Measurements from ENCODE around the gene TEX51. TPM values are rescaled to one million over a fixed set of nuclear protein-coding genes. Genes with fewer than 3 reads are reported as not detected.

Gene TEX51
- polyA plus RNA-seq, 6 donors from 2014 or later, result not detected

DNA sequence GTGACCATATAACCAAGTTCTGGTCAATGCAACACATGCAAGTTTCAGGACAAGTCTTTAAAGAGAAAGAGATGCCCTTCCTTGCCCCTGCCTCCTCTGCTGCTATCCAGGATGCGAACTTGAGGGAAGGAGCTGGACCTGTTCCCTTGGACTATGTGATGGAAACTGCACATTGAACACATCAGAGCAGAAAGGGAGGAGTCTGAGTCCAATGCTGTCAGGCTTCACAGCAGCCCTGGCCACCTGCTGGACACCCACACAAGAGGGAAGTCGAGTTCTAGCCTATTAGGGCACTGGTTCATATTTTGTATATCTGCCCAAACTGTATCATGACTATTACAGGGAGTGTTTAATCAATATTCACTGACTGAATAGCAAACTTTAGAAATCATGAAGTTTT lies 38.3 kb upstream of the TEX51 start:
- DNase-seq, result no peak
- peaks cover 0 to 11% (median 0%) of the 10 kb centered on the region in 3 donors for H3K4me1 Mint-ChIP-seq
- no peak overlapping the region for H3K4me3 Mint-ChIP-seq
- peaks cover 0 to 5% (median 0%) of the 10 kb centered on the region in 7 donors for H3K9me3 Mint-ChIP-seq
- H3K27me3 Mint-ChIP-seq, result peaks cover 16 to 35% (median 18%) of the 10 kb centered on the region in 3 donors
- no peak for ATAC-seq (ENCODE audit: low read depth in 2 of 2)
- no peak overlapping the region for H3K27ac Mint-ChIP-seq
- no peaks in the 10 kb centered on the region for H3K36me3 Mint-ChIP-seq

DNA sequence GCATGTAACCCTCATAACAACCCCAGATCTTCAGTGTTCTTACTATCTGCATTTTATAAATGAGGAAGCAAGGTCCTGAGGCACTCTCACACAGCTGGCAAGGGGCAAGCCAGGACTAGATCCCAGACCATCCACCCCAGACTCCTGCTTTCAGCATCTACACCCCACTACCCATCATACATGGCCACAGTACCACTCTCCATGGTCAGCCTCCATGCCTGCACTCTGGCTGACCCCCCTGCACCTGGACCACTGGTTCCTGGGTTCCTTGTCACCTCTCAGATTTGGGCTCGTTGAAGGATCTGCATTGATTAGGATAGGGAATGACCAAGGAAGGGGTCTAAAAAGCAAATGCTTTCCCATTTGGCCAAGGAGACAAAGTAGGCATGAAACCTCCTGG lies 36.0 kb upstream of the TEX51 start:
- H3K27me3 Mint-ChIP-seq, result peaks cover 18 to 41% (median 18%) of the 10 kb centered on the region in 3 donors
- DNase-seq, result no peak
- H3K9me3 Mint-ChIP-seq, result peaks cover 3 to 29% (median 17%) of the 10 kb centered on the region in 7 donors
- no peak for ATAC-seq (ENCODE audit: low read depth in 2 of 2)
- H3K27ac Mint-ChIP-seq, result no peak overlapping the region
- no peaks in the 10 kb centered on the region for H3K36me3 Mint-ChIP-seq
- no peak overlapping the region for H3K4me3 Mint-ChIP-seq
- peaks cover 0 to 11% (median 0%) of the 10 kb centered on the region in 3 donors for H3K4me1 Mint-ChIP-seq

DNA sequence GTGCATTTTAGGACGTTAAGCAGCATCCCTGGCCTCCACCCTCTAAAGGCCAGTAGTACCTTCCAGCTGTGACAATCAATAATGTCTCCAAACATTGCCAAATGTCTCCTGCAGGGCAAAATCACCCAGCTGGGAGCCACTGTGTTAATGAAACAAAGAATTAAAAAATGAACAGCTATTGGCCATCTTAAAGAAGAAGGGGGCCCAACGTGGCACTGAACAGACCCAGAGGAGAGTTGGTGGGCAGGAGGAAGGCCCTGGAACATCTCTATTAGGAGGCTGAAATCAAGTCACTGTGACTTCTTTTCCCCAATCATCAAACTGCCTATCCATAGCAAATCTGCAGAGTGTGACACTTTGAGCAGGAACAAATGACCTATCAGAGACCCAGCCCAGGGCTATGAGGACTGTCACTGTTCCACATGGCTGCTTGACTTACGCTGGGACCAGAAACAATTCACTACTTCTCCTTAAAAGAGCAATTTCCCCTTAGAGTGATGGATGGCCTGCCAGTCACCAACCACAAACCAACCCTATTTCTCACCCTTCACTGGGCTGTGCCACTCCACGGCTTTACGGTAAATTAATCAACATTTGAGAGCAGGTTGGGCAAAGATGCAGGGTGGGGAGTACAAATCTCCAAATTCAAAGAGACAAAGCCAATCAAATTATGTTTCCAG lies 35.2 kb upstream of the TEX51 start:
- Mint-ChIP-seq H3K9me3 (peaks cover 4 to 34% (median 19%) of the 10 kb centered on the region in 7 donors), H3K4me3 (no peak overlapping the region), H3K27ac (no peak overlapping the region), H3K27me3 (peaks cover 13 to 37% (median 18%) of the 10 kb centered on the region in 3 donors), H3K36me3 (no peaks in the 10 kb centered on the region), H3K4me1 (peaks cover 0 to 8% (median 0%) of the 10 kb centered on the region in 3 donors)
- ATAC-seq (ENCODE audit: low read depth in 2 of 2) (no peak), DNase-seq (no peak)

DNA sequence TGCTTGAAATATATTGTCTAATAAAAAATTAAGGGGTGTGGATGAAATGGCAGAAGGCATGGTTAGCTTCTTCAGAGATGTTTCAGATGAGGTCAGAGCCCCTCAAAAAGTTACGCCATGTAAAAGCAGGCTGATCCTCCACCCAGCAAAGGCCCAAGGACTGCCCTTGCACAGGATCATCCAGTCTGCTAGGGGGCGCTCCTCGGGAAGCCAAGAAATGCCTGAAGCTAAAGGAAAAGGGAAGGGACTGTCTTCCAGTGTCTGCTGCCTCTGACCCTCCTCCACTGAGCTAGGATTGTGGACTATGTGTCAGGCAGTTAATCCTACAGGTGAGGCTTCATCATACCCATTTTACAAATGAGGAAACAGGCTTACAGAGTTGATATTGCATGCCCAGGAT lies 33.8 kb upstream of the TEX51 start:
- DNase-seq (no peak), ATAC-seq (ENCODE audit: low read depth in 2 of 2) (no peak)
- Mint-ChIP-seq H3K27me3 (peaks cover 0 to 27% (median 13%) of the 10 kb centered on the region in 3 donors), H3K9me3 (peaks cover 4 to 34% (median 20%) of the 10 kb centered on the region in 7 donors), H3K27ac (no peak overlapping the region), H3K4me3 (no peak overlapping the region), H3K36me3 (no peaks in the 10 kb centered on the region), H3K4me1 (peaks cover 0 to 8% (median 0%) of the 10 kb centered on the region in 3 donors)

DNA sequence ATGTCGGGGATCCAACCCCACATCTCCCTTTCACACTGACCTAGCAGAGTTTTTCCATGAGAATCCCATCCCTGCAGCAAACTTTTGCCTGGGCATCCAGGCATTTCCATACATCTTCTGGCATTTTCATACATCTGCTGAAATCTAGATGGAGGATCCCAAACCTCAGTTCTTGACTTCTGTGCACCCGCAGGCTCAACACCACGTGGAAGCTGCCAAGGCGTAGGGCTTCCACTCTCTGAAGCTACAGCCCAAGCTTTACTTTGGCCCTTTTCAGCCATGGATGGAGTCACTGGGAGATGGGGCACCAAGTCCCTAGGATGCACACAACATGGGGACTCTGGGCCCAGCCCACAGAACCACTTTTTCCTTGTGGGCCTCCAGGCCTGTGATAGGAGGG lies 32.2 kb upstream of the TEX51 start:
- no peak for DNase-seq
- Mint-ChIP-seq H3K27ac (no peak overlapping the region), H3K36me3 (no peaks in the 10 kb centered on the region), H3K4me1 (peaks cover 0 to 8% (median 0%) of the 10 kb centered on the region in 3 donors), H3K4me3 (no peak overlapping the region), H3K27me3 (peaks cover 0 to 26% (median 8%) of the 10 kb centered on the region in 3 donors), H3K9me3 (peaks cover 4 to 34% (median 20%) of the 10 kb centered on the region in 7 donors)
- ATAC-seq (ENCODE audit: low read depth in 2 of 2), result no peak

DNA sequence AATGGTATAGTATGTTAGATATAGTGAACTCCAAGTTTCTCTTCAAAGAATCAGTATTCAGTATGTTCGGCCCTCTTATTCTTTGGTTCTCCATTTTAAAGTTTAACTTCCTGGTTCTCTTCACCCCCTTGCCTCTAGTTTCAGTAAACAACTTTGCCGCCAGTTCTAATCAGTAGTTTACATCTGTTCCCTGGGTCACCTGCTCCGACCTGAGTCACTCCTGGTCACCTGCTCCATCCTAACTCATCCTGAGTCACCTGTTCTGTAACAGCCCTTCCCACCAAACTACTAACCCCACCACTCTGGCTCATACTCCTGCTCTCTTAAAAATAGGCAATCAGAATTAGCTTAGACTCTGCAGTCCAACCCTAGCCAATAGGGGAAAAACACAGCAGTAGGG lies 23.7 kb upstream of the TEX51 start:
- DNase-seq (no peak), ATAC-seq (ENCODE audit: low read depth in 2 of 2) (no peak)
- Mint-ChIP-seq H3K9me3 (peaks cover 10 to 37% (median 21%) of the 10 kb centered on the region in 7 donors), H3K4me3 (no peak overlapping the region), H3K27ac (no peak overlapping the region), H3K27me3 (no peaks in the 10 kb centered on the region), H3K36me3 (peaks cover 13% of the 10 kb centered on the region in 2 donors), H3K4me1 (no peaks in the 10 kb centered on the region)

DNA sequence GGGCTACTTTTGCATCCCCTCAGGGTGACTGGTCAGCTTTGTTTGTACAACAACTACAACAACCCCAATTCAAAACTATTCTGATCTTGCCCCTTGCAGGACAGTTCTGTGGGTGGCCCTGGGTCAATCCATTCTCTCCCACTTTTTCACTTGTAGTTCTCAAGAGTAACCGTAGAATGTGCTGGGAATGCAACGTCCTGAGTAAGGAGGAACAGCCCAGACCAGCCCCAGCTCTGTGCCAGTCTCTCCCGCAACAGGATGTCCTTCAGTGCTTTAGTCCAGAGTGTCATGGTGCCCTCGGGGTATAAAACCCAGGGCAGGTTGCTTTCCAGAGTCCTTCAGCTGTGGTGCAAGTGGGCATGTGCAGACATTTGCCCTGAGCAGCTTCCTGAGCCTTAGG lies 22.1 kb upstream of the TEX51 start:
- Mint-ChIP-seq H3K27me3 (no peaks in the 10 kb centered on the region), H3K9me3 (peaks cover 10 to 36% (median 21%) of the 10 kb centered on the region in 7 donors), H3K4me3 (peak overlapping the region in 1 of 8 donors; percentile 20), H3K27ac (no peak overlapping the region), H3K4me1 (no peaks in the 10 kb centered on the region), H3K36me3 (peaks cover 13% of the 10 kb centered on the region in 2 donors)
- DNase-seq (no peak), ATAC-seq (ENCODE audit: low read depth in 2 of 2) (no peak)

DNA sequence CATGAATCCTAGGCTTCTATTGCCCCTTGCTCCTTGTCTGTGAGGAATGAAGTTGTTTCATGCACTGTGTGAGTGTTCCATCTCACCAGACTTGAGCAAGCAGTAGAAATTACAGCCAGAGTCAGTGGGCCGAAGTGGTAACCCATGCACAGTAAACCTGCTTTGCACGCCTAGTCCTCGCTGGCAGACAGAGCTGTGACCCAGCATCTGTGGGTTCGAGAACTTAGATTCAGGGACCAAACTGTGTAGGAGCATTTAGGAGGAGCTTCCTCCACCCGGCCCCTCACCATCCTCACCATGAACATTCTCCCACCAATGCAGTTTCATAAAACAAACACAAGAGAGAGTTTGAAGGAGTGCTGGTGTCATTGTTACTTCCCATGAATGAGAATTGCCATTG lies 21.6 kb upstream of the TEX51 start:
- Mint-ChIP-seq H3K4me1 (no peaks in the 10 kb centered on the region), H3K36me3 (peaks cover 13% of the 10 kb centered on the region in 2 donors), H3K27me3 (no peaks in the 10 kb centered on the region), H3K4me3 (no peak overlapping the region), H3K27ac (no peak overlapping the region), H3K9me3 (peaks cover 10 to 36% (median 21%) of the 10 kb centered on the region in 7 donors)
- ATAC-seq (ENCODE audit: low read depth in 2 of 2) (no peak), DNase-seq (no peak)

DNA sequence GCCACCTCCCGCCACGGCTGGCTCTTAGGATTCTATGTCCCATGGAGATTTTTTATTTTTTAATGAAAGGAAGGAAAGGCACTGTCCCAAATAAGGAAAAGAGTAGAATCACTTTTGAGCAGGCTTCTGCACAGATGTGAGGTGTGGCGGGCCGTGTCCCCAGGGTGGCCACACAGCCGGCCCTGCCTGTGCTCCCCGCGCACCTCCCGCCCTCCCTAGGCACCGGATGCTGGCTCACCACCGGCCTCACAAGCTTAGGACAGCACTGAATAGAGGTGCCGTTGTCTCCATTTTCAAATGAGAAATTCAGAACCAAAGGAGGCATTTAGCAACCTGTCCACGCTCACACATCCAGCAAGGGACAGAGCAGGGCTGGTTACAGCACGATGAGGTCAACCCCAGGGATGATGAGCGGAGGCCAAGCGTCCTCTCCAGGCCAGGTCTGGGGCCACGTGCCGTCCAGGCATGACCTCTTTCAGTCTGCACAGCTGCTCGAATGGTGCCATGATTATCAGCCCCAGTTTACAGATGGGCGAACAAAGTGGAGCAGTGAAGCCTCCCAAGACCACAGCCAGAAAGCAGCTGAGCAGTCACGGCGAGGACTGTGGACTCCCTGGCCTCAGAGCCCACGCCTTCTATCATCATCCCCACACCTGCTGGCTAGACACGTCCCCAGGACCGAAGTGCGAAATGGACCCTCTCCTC lies 20.7 kb upstream of the TEX51 start:
- H3K4me1 Mint-ChIP-seq, result no peaks in the 10 kb centered on the region
- peaks cover 0 to 4% (median 3%) of the 10 kb centered on the region in 3 donors for H3K27me3 Mint-ChIP-seq
- no peak for ATAC-seq (ENCODE audit: low read depth in 2 of 2)
- no peak overlapping the region for H3K4me3 Mint-ChIP-seq
- peaks cover 13% of the 10 kb centered on the region in 2 donors for H3K36me3 Mint-ChIP-seq
- DNase-seq, result no peak
- H3K9me3 Mint-ChIP-seq, result peaks cover 10 to 36% (median 21%) of the 10 kb centered on the region in 7 donors
- H3K27ac Mint-ChIP-seq, result peak overlapping the region in 1 of 6 donors; percentile 5

DNA sequence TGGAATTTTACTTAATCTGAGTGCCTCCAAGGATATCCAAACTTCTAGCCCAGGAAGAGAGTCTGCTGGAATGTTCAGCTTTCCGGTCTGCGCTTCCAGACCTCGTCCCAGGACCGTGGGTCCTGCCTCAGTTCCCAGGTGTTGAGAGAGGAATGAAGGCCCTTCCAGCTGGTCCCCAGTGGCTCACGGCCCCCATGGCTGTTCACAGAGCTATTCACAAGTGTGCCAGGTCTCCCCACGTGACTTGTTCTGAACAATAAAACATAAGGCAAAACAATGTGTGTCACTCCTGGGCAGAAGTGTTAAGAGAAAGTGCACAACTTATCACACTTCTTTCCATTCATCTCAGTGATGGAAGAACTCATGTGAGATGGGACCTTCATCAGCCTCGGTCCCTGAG lies 20.1 kb upstream of the TEX51 start:
- Mint-ChIP-seq H3K4me3 (no peak overlapping the region), H3K27me3 (peaks cover 0 to 7% (median 4%) of the 10 kb centered on the region in 3 donors), H3K9me3 (peaks cover 10 to 31% (median 19%) of the 10 kb centered on the region in 7 donors), H3K4me1 (no peaks in the 10 kb centered on the region), H3K27ac (no peak overlapping the region), H3K36me3 (peaks cover 13% of the 10 kb centered on the region in 2 donors)
- ATAC-seq (ENCODE audit: low read depth in 2 of 2), result no peak
- DNase-seq, result no peak

DNA sequence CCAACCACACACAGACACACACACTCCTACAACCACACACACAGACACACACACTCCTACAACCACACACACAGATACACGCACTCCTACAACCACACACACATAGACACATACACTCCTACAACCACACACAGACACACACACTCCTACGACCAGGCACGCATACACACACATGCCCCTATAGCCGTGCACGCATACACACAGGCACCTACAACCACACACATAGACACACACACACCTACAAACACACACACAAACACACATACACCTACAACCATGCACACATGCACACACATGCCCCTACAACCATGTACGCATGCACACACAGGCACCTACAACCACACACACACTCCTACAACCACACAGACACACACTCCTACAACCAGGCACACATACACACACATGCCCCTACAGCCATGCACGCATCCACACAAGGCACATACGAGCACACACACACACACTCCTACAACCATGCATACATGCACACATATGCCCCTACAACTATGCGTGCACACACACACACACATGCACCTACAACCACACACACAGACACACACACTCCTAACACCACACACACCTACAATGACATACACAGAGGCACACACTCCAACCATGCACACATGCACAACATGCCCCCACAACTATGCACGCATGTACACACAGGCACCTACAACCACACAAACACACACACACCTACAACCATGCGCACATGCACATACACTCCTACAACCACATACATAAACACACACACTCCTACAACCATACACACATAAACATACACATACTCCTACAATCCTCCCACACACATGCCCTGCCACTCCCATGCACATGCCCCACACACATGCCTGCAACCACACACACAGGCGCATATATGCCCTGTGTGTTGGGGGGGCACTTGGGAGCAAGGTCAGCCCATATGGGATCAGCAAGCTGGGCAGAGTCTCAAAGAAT lies 19.1 kb upstream of the TEX51 start:
- ATAC-seq (ENCODE audit: low read depth in 2 of 2), result no peak

DNA sequence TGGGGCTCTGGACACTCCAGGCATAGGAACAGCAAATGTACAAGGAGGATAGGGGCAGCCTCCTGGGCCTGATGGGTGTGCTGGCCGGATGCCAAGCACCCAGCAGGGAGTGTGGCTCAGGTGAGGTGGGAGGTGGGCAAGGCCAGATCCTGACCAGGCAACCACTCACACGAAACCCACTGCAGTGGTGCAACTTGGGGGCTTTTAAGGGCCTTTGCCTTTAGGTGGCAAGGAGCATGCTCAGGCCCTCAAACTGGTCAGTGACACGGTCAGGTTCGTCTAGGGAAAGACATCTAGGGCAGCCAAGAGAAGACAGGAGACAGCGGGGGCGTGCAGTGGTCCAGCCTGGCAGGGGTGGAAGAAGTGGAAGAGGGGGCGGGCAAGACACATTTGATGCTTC lies 18.4 kb upstream of the TEX51 start:
- no peak for ATAC-seq (ENCODE audit: low read depth in 2 of 2)
- H3K9me3 Mint-ChIP-seq, result peaks cover 5 to 15% (median 10%) of the 10 kb centered on the region in 7 donors
- peaks cover 6% of the 10 kb centered on the region in 2 donors for H3K36me3 Mint-ChIP-seq
- no peak overlapping the region for H3K27ac Mint-ChIP-seq
- DNase-seq, result no peak
- peaks cover 0 to 7% (median 4%) of the 10 kb centered on the region in 3 donors for H3K27me3 Mint-ChIP-seq
- no peak overlapping the region for H3K4me3 Mint-ChIP-seq
- H3K4me1 Mint-ChIP-seq, result no peaks in the 10 kb centered on the region

More for the DNA sequence above, 19.1 kb upstream of the TEX51 start:
- Mint-ChIP-seq H3K4me3 (no peak overlapping the region), H3K27me3 (peaks cover 0 to 7% (median 4%) of the 10 kb centered on the region in 3 donors), H3K9me3 (peaks cover 10 to 22% (median 16%) of the 10 kb centered on the region in 7 donors), H3K4me1 (no peaks in the 10 kb centered on the region), H3K27ac (no peak overlapping the region), H3K36me3 (peaks cover 10 to 13% of the 10 kb centered on the region in 2 donors)
- DNase-seq, result no peak

DNA sequence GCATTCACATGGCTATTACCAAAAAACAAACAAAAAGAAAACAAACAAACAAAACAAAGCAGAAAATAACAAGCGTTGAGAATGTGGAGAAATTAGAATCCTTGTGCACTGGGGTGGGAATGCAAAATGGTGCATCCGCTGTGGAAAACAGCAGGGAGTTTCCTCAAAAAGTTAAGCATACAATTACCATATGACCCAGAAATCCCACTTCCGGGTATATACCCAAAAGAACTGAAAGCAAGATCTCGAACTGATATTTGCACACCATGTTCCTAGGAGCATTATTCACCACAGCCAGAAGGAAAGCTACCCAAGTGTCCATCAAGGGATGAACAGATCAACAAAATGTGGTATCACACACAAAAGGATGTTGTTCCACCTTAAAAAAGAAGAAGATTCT lies 17.9 kb upstream of the TEX51 start:
- Mint-ChIP-seq H3K4me1 (no peaks in the 10 kb centered on the region), H3K36me3 (peaks cover under 1 to 1% of the 10 kb centered on the region in 2 donors), H3K27ac (no peak overlapping the region), H3K27me3 (peaks cover 0 to 7% (median 4%) of the 10 kb centered on the region in 3 donors), H3K4me3 (no peak overlapping the region), H3K9me3 (peaks cover under 1 to 10% (median 5%) of the 10 kb centered on the region in 7 donors)
- ATAC-seq (ENCODE audit: low read depth in 2 of 2) (no peak), DNase-seq (no peak)

All from naive B cell (primary cell).